ENCODE measurements around the gene PRRC2B.
"Not testable (repeated sequence)": the region's sequence is repeated elsewhere in the genome, so short reads cannot be mapped to it uniquely, and the experiment has no call there.

Gene PRRC2B

GRCh38 chr9:131349881-131350563, 43.9 kb upstream of the PRRC2B start:
- H3K4me3 ChIP-seq (ENCODE audit: low read depth, low read length) = peak overlapping the region; percentile 19
- TF ChIP-seq, protein P1, sequence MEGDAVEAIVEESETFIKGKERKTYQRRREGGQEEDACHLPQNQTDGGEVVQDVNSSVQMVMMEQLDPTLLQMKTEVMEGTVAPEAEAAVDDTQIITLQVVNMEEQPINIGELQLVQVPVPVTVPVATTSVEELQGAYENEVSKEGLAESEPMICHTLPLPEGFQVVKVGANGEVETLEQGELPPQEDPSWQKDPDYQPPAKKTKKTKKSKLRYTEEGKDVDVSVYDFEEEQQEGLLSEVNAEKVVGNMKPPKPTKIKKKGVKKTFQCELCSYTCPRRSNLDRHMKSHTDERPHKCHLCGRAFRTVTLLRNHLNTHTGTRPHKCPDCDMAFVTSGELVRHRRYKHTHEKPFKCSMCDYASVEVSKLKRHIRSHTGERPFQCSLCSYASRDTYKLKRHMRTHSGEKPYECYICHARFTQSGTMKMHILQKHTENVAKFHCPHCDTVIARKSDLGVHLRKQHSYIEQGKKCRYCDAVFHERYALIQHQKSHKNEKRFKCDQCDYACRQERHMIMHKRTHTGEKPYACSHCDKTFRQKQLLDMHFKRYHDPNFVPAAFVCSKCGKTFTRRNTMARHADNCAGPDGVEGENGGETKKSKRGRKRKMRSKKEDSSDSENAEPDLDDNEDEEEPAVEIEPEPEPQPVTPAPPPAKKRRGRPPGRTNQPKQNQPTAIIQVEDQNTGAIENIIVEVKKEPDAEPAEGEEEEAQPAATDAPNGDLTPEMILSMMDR (IDR thresholded peaks at IDR 0.05; ENCODE audit: low read depth, low read length, missing control alignments) = peak; percentile 86
- in situ Hi-C loops (cut with HindIII; ENCODE audit: low sequenced_read_pairs) = loop anchor here (5.0 kb wide), 1 partner anchor 87 kb away; no protein-coding TSS in a partner anchor
- DNase-seq (ENCODE audit: low read depth) = peak; percentile 64

DNA sequence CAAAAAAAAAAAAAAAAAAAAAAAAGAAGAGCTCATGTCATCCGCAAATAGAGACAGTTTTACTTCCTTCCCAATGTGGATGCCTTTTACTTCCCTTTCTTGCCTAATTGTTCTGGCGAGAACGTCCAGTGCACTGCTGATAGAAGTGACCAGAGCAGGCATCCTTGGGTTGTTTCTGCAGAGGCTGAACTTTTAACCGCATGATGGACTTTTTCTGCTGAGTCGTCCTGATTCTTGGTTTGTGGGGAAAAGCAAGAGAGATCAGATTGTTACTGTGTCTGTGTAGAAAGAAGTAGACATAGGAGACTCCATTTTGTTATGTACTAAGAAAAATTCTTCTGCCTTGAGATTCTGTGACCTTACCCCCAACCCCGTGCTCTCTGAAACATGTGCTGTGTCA, 37.4 kb upstream of the PRRC2B start:
- H3K4me3 ChIP-seq (ENCODE audit: low read depth, low read length); in situ Hi-C loops (cut with HindIII; ENCODE audit: low sequenced_read_pairs); DNase-seq (ENCODE audit: low read depth): not testable (repeated sequence)

DNA sequence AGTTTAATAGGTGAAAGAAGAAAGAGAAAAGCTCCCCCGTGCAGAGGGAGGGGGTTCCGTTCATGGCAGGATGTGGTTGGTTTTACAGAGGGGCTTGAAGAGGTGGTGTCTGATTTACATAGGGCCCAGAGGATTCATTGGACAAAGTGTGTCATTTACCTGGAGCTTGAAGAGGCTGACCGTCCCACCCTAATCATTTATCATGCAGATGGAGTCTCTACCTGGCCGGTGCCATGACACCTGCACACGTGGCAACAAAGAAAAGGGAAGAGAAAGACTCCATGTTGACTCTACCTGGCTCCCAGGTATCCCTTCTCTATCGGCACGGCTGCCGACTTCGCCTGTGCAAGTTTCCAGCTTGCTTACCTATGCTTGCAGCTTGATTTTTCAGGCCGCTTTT, 35.3 kb upstream of the PRRC2B start:
- TF ChIP-seq, protein P1 (IDR thresholded peaks at IDR 0.05; ENCODE audit: low read depth, low read length, missing control alignments) = no peak
- H3K4me3 ChIP-seq (ENCODE audit: low read depth, low read length) = no peak overlapping the region
- in situ Hi-C loops (cut with HindIII; ENCODE audit: low sequenced_read_pairs) = no loop called here
- DNase-seq (ENCODE audit: low read depth) = no peak

- no peak for DNase-seq (ENCODE audit: low read depth)
- H3K4me3 ChIP-seq (ENCODE audit: low read depth, low read length) = no peak overlapping the region
- in situ Hi-C loops (cut with HindIII; ENCODE audit: low sequenced_read_pairs) = no loop called here
- TF ChIP-seq, protein P1 (IDR thresholded peaks at IDR 0.05; ENCODE audit: low read depth, low read length, missing control alignments) = no peak
Measured at GRCh38 chr9:131361202-131361833, 32.6 kb upstream of the PRRC2B start.

DNA sequence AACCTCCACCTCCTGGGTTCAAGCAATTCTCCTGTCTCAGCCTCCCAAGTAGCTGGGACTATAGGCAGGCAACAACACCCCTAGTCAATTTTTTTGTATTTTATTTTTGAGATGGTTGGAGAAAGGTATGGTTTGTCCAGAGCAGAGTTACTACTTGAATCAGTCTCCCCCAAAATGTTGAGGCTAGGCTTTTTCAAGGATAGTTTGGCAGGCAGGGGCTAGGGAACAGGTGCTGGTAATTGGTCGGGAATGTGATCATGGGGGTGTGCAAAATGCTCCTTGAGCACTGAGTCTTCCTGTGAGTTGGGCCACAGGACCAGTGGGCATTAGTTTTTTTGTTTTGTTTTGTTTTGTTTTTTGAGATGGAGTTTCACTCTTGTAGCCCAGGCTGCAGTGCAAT, 28.3 kb upstream of the PRRC2B start:
- H3K4me3 ChIP-seq (ENCODE audit: low read depth, low read length) = no peak overlapping the region
- TF ChIP-seq, protein P1 (IDR thresholded peaks at IDR 0.05; ENCODE audit: low read depth, low read length, missing control alignments) = no peak
- in situ Hi-C loops (cut with HindIII; ENCODE audit: low sequenced_read_pairs) = no loop called here
- DNase-seq (ENCODE audit: low read depth) = no peak

DNA sequence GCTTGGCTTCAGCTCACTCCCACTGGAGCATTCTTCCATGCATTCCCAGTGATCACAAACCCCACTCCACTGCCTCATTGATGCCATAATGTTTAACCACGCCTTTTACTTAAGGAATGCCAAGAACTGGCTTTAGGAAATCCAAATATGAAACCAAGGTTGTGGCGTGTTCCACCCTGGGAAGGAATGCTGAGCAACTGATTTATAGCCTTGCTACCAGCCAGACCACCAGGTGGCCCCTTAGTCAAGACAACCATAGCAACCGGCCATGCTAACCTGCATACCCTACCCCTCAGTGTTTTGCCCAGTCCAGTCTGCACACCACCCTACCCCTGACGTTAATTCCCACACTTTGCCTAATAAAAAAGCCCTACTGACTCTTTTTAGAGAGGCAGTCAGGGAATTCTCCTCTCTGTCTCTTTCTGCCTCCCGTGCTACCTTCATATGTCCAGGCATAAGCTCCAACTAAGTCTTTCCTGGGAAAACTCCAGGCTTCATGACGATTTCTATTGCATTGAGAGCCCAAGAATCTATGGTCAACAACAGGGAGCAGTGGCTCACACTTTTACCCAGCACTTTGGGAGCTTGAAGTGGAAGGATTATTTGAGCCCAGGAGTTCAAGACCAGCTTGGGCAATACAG, 27.0 kb upstream of the PRRC2B start:
- no peak overlapping the region for H3K4me3 ChIP-seq (ENCODE audit: low read depth, low read length)
- DNase-seq (ENCODE audit: low read depth) = peak; percentile 77
- in situ Hi-C loops (cut with HindIII; ENCODE audit: low sequenced_read_pairs) = no loop called here
- TF ChIP-seq, protein P1 (IDR thresholded peaks at IDR 0.05; ENCODE audit: low read depth, low read length, missing control alignments) = peak; percentile 60

DNA sequence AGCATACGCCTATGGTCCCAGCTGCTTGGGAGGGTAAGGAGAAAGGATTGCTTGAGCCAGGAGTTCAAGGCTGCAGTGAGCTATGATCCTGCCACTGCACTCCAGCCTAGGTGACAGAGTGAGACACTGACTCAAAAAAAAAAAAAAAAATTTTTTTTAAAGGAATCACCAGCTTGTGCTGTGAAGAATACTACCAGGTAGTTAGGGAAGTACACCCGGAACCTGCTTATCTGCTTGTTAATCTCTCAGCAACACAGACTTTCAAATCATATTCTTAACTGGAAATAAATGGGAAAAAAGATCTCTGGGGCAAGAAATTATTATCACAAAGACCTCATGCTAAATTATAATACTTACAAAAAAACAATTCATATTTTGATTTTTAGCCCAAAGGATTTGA, 26.4 kb upstream of the PRRC2B start:
- no peak overlapping the region for H3K4me3 ChIP-seq (ENCODE audit: low read depth, low read length)
- in situ Hi-C loops (cut with HindIII; ENCODE audit: low sequenced_read_pairs) = no loop called here
- no peak for DNase-seq (ENCODE audit: low read depth)
- TF ChIP-seq, protein P1 (IDR thresholded peaks at IDR 0.05; ENCODE audit: low read depth, low read length, missing control alignments) = no peak

Data from astrocyte of the cerebellum (primary cell).